ENCODE measurements around the gene EFR3B. TPM values are rescaled to one million over a fixed set of nuclear protein-coding genes. Genes with fewer than 3 reads are reported as not detected.

The EFR3B gene
- total and polyA plus RNA-seq, 2 of the 13 experiments (the other 11 are each of a cell fraction or from before 2014, with no cell fraction given): 0.42 TPM

GRCh38 chr2:25073025-25073424 lies 31.1 kb downstream of the EFR3B start:
- Histone ChIP-seq H3K27ac (ENCODE audit: extremely low read length, insufficient read depth, low read length) (no peak overlapping the region), H2AFZ (ENCODE audit: low read length) (no peak overlapping the region), H3K9me3 (ENCODE audit: low read length) (no peaks in the 10 kb centered on the region), H3K36me3 (replicated peaks in 1 of 2; ENCODE audit: control insufficient read depth in 1 of 2, insufficient read depth in 2 of 2, low read length in 2 of 2) (no peaks in the 10 kb centered on the region), H4K20me1 (ENCODE audit: insufficient read depth, low read length) (no peaks in the 10 kb centered on the region), H3K9ac (ENCODE audit: insufficient read depth, low read depth, low read length) (no peak overlapping the region), H3K4me3 (replicated peaks in 1 of 3; ENCODE audit: insufficient read depth in 1 of 3, low read depth in 2 of 3, low read length in 3 of 3) (no peak overlapping the region), H3K4me2 (ENCODE audit: low read depth, low read length) (no peak overlapping the region), H3K79me2 (ENCODE audit: insufficient read depth, low read length) (no peaks in the 10 kb centered on the region), H3K4me1 (ENCODE audit: insufficient read depth, low read length) (peaks cover 3% of the 10 kb centered on the region; the same call in 1 of the 2 replicates), H3K27me3 (ENCODE audit: control insufficient read depth in 1 of 2, insufficient read depth in 2 of 2, low read length in 2 of 2) (no peaks in the 10 kb centered on the region; a peak in 2 of 5 replicates)
- intact Hi-C loops (cut with micrococcal nuclease; ENCODE audit: unreplicated experiment): no loop called here
- POLR2A ChIA-PET: no interaction called here
- DNase-seq (ENCODE audit: low spot score) (no peak), ATAC-seq (no peak), FAIRE-seq (no peak)
- BruUV-seq (replicated peaks): no TSS peak
- in situ Hi-C loops (cut with HindIII; ENCODE audit: extremely low pct_ligation_motif_present, low pct_unique_long_range_greater_than_20kb): no loop called here
- 37% methylated on average over 5 of the region's 5 CpGs for WGBS (ENCODE audit: low lambda C conversion rate)
- CTCF ChIA-PET (ENCODE audit: low intra/inter-chr PET ratio, low total read pairs): no interaction called here
- TF ChIP-seq KLF11 (CRISPR knock-in tag; IDR thresholded peaks at IDR 0.05) (no peak), ZNF350 (CRISPR knock-in tag; IDR thresholded peaks at IDR 0.05; ENCODE audit: borderline replicate concordance, low read depth) (no peak), ZNF343 (CRISPR knock-in tag; IDR thresholded peaks at IDR 0.05) (no peak), SIX1 (CRISPR knock-in tag; IDR thresholded peaks at IDR 0.05; ENCODE audit: borderline replicate concordance) (no peak), ZBTB3 (CRISPR knock-in tag; IDR thresholded peaks at IDR 0.05; ENCODE audit: borderline replicate concordance, low read depth) (no peak), TAF15 (IDR thresholded peaks at IDR 0.05; ENCODE audit: low read depth, low read length, poor library complexity, severe bottlenecking) (no peak), NFIC (IDR thresholded peaks at IDR 0.05; ENCODE audit: low read length) (no peak), ZNF687 (CRISPR knock-in tag; IDR thresholded peaks at IDR 0.05) (no peak), REST (IDR thresholded peaks at IDR 0.05; ENCODE audit: borderline replicate concordance in 1 of 2, low read depth in 1 of 2, low read length in 2 of 2) (no peak), CCDC6 (CRISPR knock-in tag; IDR thresholded peaks at IDR 0.05) (no peak), ZNF615 (CRISPR knock-in tag; IDR thresholded peaks at IDR 0.05; ENCODE audit: borderline replicate concordance) (no peak), HOXD1 (CRISPR knock-in tag; IDR thresholded peaks at IDR 0.05) (no peak), TCF7 (IDR thresholded peaks at IDR 0.05; ENCODE audit: low read depth) (no peak)
